DMS79 (cell line): ENCODE measurements around the gene ADGRL1.
"Not testable (repeated sequence)": the region's sequence is repeated elsewhere in the genome, so short reads cannot be mapped to it uniquely, and the experiment has no call there.

Experiments used
- DNase-seq: peaks from one replicate; lab custom pipeline; 2025; lab: John Stamatoyannopoulos, UW

Gene ADGRL1

GRCh38 chr19:14189415-14189814 lies 16.6 kb downstream of the ADGRL1 start:
- DNase-seq, result no peak

DNA sequence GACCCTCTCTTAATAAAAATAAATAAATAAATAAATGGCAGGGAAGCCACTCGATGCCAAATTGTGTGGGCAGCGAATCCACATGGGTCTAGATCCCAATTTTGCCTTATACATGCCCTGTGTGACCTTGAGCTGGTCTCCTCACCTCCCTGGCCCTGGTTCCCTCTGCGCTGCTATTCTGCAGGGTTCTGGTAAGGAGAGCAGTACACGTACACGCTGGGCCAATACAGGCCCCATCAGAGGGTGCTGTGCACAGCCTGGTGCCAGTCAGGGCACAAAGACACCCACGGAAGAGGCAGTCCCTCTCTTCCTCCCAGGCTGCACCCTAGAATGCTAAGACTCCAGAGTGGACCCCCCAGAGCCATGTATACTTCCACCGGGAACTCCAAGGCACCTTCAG lies 17.9 kb downstream of the ADGRL1 start:
- not testable (repeated sequence) for DNase-seq

- no peak for DNase-seq
Observed at GRCh38 chr19:14187561-14187960, 18.4 kb downstream of the ADGRL1 start.

GRCh38 chr19:14186684-14187083 lies 19.3 kb downstream of the ADGRL1 start:
- DNase-seq, result not testable (repeated sequence)

GRCh38 chr19:14185691-14186090 lies 20.3 kb downstream of the ADGRL1 start:
- not testable (repeated sequence) for DNase-seq

DNA sequence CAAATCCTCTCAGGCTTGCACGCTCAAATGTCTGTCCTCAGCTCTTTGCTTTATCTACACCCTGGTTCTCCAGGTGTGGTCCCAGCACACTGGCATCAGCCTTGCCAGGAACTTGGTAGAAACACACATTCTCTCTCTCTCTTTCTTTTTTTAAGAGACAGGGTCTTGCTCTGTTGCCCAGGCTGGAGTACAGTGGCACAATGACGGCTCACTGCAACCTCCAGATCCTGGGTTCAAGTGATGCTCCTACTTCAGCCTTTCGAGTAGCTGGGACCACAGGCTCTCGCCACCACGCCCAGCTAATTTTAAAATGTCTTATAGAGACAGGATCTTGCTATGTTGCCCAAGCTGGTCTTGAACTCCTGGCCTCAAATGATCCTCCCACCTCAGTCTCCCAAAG lies 20.8 kb downstream of the ADGRL1 start:
- no peak for DNase-seq

- DNase-seq, result no peak
Observed at GRCh38 chr19:14183741-14184350, 22.1 kb downstream of the ADGRL1 start.

DNA sequence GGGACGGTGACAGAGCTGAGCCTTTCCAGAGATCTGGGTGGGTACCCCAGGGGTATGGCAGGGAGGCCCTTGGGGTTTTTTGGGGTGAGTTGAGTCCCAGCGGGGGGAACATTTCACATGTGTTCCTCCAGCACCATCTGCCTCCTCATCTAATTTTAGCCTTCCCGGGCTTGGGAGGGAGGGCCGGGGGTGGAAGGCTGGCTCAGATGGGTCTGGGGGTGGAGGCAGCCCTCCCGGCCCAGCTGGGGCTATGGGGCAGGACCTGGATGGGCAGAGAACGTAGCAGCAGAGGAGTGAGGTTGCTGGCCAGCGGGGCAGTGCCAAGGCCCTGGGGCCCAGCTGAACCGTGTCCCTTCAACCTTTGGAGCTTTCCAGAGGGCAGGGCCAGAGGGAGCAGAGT lies 23.5 kb downstream of the ADGRL1 start:
- no peak for DNase-seq

GRCh38 chr19:14181906-14182305 lies 24.1 kb downstream of the ADGRL1 start:
- no peak for DNase-seq

DNA sequence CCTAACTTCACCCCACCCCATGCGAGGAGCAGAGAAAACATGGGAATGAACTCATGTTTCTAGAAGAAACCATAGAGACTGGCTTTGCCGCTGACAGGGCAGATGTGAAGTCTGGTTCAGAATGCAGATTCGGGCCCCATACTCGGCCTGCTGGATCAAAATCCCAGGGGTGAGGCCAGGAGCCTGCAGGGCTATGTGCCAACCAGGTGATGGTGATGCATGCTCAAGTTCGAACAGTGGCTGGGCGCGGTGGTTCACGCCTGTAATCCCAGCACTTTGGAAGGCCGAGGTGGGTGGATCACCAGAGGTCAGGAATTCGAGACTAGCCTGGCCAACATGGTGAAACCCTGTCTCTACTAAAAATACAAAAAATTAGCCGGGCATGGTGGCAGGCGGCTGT lies 24.8 kb downstream of the ADGRL1 start:
- DNase-seq, result not testable (repeated sequence)

DNA sequence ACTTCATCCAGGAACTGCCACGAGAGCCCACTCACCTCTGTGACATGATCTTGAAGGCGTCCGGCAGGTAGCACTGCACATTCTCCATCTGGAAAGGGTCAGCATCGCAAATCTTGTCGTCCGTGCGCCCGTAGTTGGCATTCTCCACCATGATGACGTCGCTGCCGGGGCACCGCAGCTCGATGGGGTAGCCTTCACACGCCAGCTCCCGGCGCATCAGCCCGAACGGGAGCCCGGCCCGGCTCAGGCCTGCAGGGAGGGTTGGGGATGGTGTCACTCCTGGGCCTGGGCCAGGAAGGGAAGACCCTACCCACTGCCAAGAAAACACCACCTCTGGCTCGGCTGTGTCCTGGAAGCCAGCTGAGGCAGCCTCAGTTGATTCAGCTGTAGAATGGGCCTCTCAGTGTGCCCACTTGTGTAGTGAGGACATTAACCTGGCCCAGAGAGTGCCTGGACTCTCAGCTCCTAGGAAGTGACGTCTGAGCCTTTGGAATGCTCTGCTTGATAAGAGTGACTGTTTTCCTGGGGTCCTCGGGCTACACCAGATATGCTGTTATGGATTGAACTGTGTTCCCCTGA lies 28.4 kb downstream of the ADGRL1 start:
- DNase-seq, result no peak

DNA sequence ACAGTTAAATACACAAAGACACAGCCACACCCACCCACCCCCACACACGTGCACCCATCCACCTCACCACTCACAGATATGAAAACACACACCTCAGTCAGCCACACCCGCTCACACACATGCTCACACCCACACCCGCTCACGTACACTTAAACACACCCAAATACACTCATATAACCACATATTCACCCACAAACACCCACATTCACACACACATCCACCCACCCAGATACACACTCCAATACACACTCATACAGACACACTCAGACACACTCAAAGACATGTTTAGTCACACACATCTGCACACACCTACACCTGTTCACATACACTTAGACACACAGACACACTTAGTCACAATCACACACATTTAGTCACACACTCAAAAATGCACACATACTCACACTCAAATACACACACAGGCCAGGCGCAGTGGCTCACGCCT lies 30.6 kb downstream of the ADGRL1 start:
- DNase-seq, result no peak

GRCh38 chr19:14174883-14175282 lies 31.1 kb downstream of the ADGRL1 start:
- DNase-seq, result no peak

DNA sequence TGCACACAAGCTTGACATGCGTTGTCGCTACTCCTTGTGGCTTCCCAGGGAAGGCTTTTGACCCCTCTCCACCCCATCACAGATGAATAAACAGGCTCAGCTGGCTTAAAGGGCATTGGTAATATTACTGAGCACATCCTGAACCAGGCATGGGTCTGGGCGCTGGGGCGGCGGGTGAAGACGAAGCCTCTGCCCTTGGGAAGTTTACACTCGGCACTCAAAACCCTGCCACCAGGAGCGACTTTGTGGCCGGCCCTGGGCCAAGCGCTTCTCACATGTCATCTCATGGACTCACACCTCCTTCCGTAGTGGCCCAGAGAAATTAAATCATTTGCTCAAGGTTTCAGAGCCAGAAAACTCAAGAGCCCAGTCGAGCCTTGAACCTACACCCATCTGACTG lies 37.0 kb downstream of the ADGRL1 start:
- DNase-seq, result no peak

DNA sequence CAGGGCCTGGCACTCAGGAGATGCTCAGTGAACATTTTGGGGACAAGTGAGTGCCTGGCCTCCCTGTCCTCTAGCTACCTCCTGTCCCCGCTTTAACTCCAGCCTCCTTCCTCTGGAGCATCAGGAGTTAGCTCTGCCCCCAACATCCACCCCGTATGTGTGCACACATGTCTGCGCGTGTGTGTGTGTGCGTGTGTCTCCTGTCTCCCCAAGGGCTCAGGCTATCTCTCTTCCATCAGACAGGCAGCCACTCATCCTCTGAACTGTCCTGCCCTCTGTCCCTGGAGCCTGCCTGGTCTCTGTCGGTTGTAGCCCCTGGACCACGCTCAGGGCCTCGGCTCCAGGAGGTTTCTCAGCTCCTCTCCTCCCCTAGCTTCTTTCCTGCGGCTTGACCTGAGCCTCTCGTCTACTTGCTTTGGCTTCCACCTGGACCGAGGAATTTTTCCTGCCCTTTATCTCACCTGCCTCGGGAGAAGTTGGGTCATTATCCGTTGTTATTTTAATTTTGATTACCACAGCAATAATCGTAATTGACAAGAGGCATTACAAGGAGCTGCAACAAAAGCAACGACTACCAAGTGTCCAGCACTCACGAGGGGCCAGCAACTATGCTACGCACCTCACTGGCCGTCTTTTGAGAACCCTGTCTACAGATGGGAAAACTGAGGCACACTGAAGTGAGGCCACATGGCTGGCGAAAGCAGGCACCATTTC lies 37.6 kb downstream of the ADGRL1 start:
- DNase-seq, result no peak

DNA sequence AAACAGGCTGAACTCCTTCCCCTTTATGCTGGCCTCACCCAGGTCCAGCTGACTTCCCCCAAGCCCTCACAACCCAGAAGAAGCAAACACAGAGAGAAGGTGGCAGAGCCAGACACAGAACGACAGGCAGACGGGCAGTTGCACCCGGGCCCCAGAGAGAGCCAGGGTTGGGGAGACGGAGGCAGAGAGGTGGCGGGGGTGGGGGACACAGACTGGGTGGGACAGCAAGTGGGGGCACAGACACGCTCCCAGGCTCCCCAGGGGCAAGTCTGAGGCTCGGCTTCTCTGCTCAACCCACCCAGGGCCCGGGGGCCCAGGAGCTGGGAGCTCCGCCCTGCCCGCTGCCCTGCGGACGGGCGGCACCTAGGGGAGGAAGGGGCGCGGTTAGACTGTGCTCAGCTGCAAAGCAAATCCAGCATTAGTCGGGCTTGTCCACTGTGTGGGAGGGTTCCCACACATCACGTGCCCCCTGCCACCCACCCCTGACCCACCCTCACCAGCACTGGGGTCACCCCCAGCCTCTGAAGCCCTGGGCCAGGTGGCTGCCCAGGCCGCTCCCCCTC lies 38.3 kb downstream of the ADGRL1 start:
- no peak for DNase-seq

DNA sequence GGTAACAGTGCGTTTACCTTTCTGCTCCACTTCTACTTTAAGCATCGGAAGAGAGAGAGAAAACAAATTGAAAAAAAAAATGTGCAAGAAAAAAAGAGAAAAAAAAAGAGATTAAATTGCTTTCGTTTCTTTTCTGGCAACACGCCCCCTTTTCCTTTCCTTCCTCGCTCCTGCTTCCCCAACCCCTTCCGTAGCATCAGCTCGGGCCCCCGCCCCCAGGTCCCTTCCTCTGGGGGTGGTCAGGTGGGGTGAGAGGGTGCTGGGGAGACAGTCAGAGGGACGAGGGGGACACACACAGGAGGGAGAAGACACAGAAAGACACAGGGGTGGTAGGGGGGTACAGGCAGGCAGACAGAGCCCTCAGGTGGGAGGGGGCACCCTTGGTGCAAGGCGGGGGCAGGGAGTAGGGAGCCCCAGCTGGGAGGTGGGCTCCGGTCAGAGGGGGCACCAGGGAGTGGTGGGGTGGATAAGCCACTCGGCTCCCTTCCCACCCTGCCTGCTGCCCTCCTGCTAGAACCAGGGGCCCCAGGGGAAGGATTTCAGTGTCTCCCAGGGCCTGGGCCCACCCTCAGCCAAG lies 38.9 kb downstream of the ADGRL1 start:
- DNase-seq, result no peak

DNA sequence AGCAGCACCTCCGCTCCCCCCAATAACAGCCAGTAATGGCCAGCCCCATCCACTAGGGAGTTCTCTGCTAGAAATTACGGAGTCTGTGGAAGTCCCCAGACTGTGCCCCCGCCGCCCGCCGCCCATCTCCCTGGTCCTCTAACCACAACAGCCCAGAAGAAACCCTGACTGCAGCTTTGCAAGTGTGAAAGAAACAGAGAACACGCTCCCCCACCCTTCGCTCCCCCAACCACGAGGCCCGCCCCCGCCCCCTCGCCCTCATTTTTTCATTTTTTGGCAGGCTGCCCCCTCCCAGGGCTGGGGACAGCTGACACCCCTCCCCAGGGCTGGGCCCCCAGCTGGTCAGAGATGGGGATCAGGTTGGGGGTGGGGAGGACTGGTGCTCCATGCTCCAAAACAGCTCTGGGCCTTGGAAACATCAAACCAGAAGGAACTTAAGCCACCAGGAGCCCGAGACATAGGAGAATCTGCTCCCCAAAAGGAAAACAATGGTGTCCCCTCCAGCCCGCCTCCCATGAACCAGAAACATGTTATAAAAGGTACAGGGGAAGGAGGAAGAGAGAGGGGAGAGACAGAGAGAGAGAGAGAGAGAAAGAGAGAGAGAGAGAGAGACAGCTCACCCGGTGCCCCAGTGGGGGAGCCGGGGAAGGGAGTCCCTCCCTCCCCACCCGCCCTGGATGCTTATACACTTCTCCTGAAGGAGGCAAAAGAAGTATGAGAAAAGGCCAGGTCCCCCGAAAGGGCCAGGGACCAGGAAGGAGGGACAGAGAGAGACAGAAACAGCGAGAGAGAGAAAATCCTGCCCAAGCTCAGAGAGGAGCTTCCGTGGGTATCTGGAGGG lies 39.8 kb downstream of the ADGRL1 start:
- no peak for DNase-seq

DNA sequence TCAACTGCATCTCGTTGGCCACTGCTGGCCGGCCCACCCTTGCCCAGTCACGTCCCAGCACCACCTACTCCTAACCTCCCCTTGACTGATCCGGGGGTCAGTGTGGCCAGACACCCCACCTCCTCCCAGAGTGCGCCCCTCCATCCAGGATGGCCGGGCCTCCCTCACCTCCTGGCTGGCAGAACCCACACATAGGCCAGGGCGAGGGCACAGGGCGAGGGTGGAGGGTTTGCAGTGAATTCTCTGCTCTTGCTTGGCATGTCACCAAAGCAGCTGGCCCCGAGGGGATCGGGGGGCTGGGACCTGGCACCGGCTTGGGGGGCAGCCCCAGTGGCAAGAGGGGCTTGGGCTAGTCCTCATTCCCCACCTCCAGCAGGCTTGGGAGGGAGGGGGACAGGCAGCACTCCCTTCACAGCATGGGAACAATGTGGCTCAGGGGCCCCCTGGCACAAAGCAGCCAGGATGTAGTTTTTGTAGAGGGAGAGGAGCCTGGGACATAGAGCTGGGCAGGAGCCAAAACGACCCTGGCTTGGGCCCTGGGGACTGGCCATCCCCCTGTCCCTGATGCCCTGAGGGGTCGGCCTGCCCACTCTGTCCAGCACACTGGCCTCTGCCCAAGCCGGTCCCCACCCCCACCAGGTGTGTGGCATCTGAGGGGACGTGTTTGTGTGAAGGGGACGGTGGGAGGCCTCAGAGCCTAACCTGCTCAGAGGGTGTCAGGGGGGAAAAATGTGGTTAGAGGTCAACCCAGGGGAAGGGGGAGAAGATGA lies 41.1 kb downstream of the ADGRL1 start:
- DNase-seq, result no peak

DNA sequence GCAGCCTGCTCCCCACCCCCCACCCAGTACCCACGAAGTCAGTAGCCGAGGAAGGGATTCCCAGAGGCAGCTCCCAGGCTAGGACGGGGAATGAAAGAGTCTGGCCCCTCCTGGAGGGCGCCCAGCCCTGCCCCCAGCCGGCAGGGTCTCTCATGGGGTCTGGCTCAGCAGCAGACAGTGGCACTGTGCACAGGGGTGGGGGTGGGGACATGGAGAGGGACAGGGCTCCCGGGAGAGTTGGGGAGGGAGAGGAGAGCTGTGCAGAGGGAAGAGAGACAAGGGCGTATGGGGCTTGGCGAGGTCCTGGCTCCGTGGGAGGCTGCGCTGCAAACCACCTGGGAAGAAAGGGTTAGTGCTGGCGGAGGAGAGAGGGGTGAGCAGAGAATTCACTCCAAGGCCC lies 41.9 kb downstream of the ADGRL1 start:
- DNase-seq, result no peak

- no peak for DNase-seq
Observed at GRCh38 chr19:14162871-14163297, 43.1 kb downstream of the ADGRL1 start.
